ACC112 (cell line): ENCODE data around the gene CLDN10.

Experiments used
- H2AFZ ChIP-seq: fragments of 200-600 bp; sonication (generic); one replicate; pipeline ENCODE4 v1.6.0; 2017; ENCODE audit warnings: antibody characterized with exemption, low read length; ENCODE audit not compliant: unreplicated experiment
- H3K27ac ChIP-seq: fragments of 200-600 bp; sonication (generic); 2 replicates; pipeline ENCODE4 v1.5.1; 2014; ENCODE audit warnings: low read depth, mild to moderate bottlenecking, antibody characterized with exemption, low read length, moderate library complexity
- H3K27me3 ChIP-seq: fragments of 200-600 bp; sonication (generic); 2 replicates; pipeline ENCODE4 v1.6.1; 2014; ENCODE audit warnings: mild to moderate bottlenecking, antibody characterized with exemption, low read length, moderate library complexity, mixed read lengths; ENCODE audit not compliant: insufficient read depth
- H3K36me3 ChIP-seq: fragments of 200-600 bp; sonication (generic); 2 replicates; pipeline ENCODE4 v1.6.1; 2016; ENCODE audit warnings: mild to moderate bottlenecking, antibody characterized with exemption, low read length, moderate library complexity, mixed read lengths; ENCODE audit not compliant: insufficient read depth
- H3K4me1 ChIP-seq: fragments of 200-600 bp; sonication (generic); one replicate; pipeline ENCODE4 v1.6.1; 2016; ENCODE audit warnings: low read length, mixed read lengths; ENCODE audit not compliant: insufficient read depth, unreplicated experiment, control insufficient read depth
- H3K4me3 ChIP-seq: fragments of 200-600 bp; sonication (generic); 2 replicates; pipeline ENCODE4 v1.5.1; 2014; ENCODE audit warnings: mild to moderate bottlenecking, low read depth, low read length
- H3K79me2 ChIP-seq: fragments of 200-600 bp; sonication (generic); one replicate; pipeline ENCODE4 v1.6.0; 2016; ENCODE audit warnings: low read length; ENCODE audit not compliant: control insufficient read depth, unreplicated experiment, insufficient read depth

Gene CLDN10

GRCh38 chr13:95541308-95541707, 11.2 kb upstream of the CLDN10 start:
- H3K27me3 ChIP-seq: peaks cover 6% of the 10 kb centered on the region
- no peaks in the 10 kb centered on the region for H3K36me3 ChIP-seq
- no peaks in the 10 kb centered on the region for H3K79me2 ChIP-seq
- no peak overlapping the region for H3K4me3 ChIP-seq
- no peaks in the 10 kb centered on the region for H3K4me1 ChIP-seq
- no peak overlapping the region for H3K27ac ChIP-seq
- no peak overlapping the region for H2AFZ ChIP-seq

- Histone ChIP-seq H3K36me3 (no peaks in the 10 kb centered on the region), H3K27ac (no peak overlapping the region), H3K27me3 (peaks cover 11% of the 10 kb centered on the region), H3K4me1 (no peaks in the 10 kb centered on the region), H3K4me3 (no peak overlapping the region), H2AFZ (no peak overlapping the region), H3K79me2 (no peaks in the 10 kb centered on the region)
Measured at GRCh38 chr13:95541911-95542474, 10.5 kb upstream of the CLDN10 start.

GRCh38 chr13:95544293-95544692, 8.2 kb upstream of the CLDN10 start:
- H3K27me3 ChIP-seq: peaks cover 28% of the 10 kb centered on the region
- no peak overlapping the region for H3K27ac ChIP-seq
- no peaks in the 10 kb centered on the region for H3K79me2 ChIP-seq
- H3K4me3 ChIP-seq: no peak overlapping the region
- no peaks in the 10 kb centered on the region for H3K4me1 ChIP-seq
- no peak overlapping the region for H2AFZ ChIP-seq
- no peaks in the 10 kb centered on the region for H3K36me3 ChIP-seq

GRCh38 chr13:95546919-95547318, 5.6 kb upstream of the CLDN10 start:
- Histone ChIP-seq H3K79me2 (no peaks in the 10 kb centered on the region), H3K36me3 (no peaks in the 10 kb centered on the region), H2AFZ (no peak overlapping the region), H3K4me1 (no peaks in the 10 kb centered on the region), H3K27me3 (peaks cover 52% of the 10 kb centered on the region), H3K27ac (no peak overlapping the region), H3K4me3 (no peak overlapping the region)

- Histone ChIP-seq H3K79me2 (no peaks in the 10 kb centered on the region), H3K4me1 (no peaks in the 10 kb centered on the region), H3K4me3 (no peak overlapping the region), H2AFZ (no peak overlapping the region), H3K27me3 (peaks cover 59% of the 10 kb centered on the region), H3K27ac (no peak overlapping the region), H3K36me3 (no peaks in the 10 kb centered on the region)
Measured at GRCh38 chr13:95547531-95548167, 4.9 kb upstream of the CLDN10 start.

- Histone ChIP-seq H3K27ac (no peak overlapping the region), H3K79me2 (no peaks in the 10 kb centered on the region), H3K36me3 (no peaks in the 10 kb centered on the region), H3K27me3 (peaks cover 64% of the 10 kb centered on the region), H3K4me1 (no peaks in the 10 kb centered on the region), H2AFZ (no peak overlapping the region), H3K4me3 (0 out of 2 replicates have a peak overlapping the region, but pooled peaks have one; percentile 35)
Measured at GRCh38 chr13:95552208-95552538, 347 bp upstream of the CLDN10 start.

- no peak overlapping the region for H3K27ac ChIP-seq
- no peaks in the 10 kb centered on the region for H3K4me1 ChIP-seq
- no peak overlapping the region for H2AFZ ChIP-seq
- H3K27me3 ChIP-seq: peaks cover 51% of the 10 kb centered on the region
- no peak overlapping the region for H3K4me3 ChIP-seq
- H3K36me3 ChIP-seq: no peaks in the 10 kb centered on the region
- no peaks in the 10 kb centered on the region for H3K79me2 ChIP-seq
Measured at GRCh38 chr13:95553581-95554385, 1.3 kb downstream of the CLDN10 start.

GRCh38 chr13:95557013-95557412, 4.5 kb downstream of the CLDN10 start:
- H3K27me3 ChIP-seq: peaks cover 23% of the 10 kb centered on the region
- no peaks in the 10 kb centered on the region for H3K4me1 ChIP-seq
- no peak overlapping the region for H2AFZ ChIP-seq
- no peak overlapping the region for H3K4me3 ChIP-seq
- no peak overlapping the region for H3K27ac ChIP-seq
- H3K36me3 ChIP-seq: no peaks in the 10 kb centered on the region
- H3K79me2 ChIP-seq: no peaks in the 10 kb centered on the region

GRCh38 chr13:95559100-95559499, 6.6 kb downstream of the CLDN10 start:
- peaks cover 2% of the 10 kb centered on the region for H3K27me3 ChIP-seq
- H3K36me3 ChIP-seq: no peaks in the 10 kb centered on the region
- H3K79me2 ChIP-seq: no peaks in the 10 kb centered on the region
- no peak overlapping the region for H3K27ac ChIP-seq
- H2AFZ ChIP-seq: no peak overlapping the region
- H3K4me1 ChIP-seq: no peaks in the 10 kb centered on the region
- no peak overlapping the region for H3K4me3 ChIP-seq

- H3K4me1 ChIP-seq: peaks cover 7% of the 10 kb centered on the region
- no peak overlapping the region for H3K4me3 ChIP-seq
- no peaks in the 10 kb centered on the region for H3K79me2 ChIP-seq
- no peak overlapping the region for H2AFZ ChIP-seq
- H3K27me3 ChIP-seq: no peaks in the 10 kb centered on the region; the same call in 1 of the 2 replicates
- no peak overlapping the region for H3K27ac ChIP-seq
- no peaks in the 10 kb centered on the region for H3K36me3 ChIP-seq
Measured at GRCh38 chr13:95560387-95560786, 7.9 kb downstream of the CLDN10 start.

- no peak overlapping the region for H3K4me3 ChIP-seq
- H3K4me1 ChIP-seq: peaks cover 7% of the 10 kb centered on the region
- H3K27me3 ChIP-seq: no peaks in the 10 kb centered on the region
- H3K79me2 ChIP-seq: no peaks in the 10 kb centered on the region
- H2AFZ ChIP-seq: no peak overlapping the region
- H3K36me3 ChIP-seq: no peaks in the 10 kb centered on the region
- no peak overlapping the region for H3K27ac ChIP-seq
Measured at GRCh38 chr13:95564091-95564490, 11.6 kb downstream of the CLDN10 start.
